Uterus (tissue), 2 donors: ENCODE measurements around the gene CDHR4.

ENCODE experiments used
- CTCF ChIP-seq, 4 experiments: fragments of 200-600 bp in 2 of 4; fragments of 450-650 bp in 2 of 4; sonication (generic) in 2 of 4; IDR thresholded peaks; one replicate each; pipeline ENCODE4 v1.5.1; 2016 to 2019; ENCODE audit warnings: antibody characterized with exemption in 4 of 4, mild to moderate bottlenecking in 2 of 4, moderate library complexity in 1 of 4
- POLR2A ChIP-seq, 2 donors: fragments of 450-650 bp; IDR thresholded peaks; one replicate each; pipeline ENCODE4 v1.6.1; 2016; ENCODE audit warnings: antibody characterized with exemption in 2 of 2, mild to moderate bottlenecking in 1 of 2, moderate library complexity in 1 of 2

GRCh38 chr3:49779358-49780079, 20.2 kb downstream of the CDHR4 start:
- TF ChIP-seq CTCF (IDR thresholded peaks at IDR 0.05) (no peak), POLR2A (IDR thresholded peaks at IDR 0.05) (no peak)
